Measurements from ENCODE around the gene ADK. TPM values are rescaled to one million over a fixed set of nuclear protein-coding genes. Genes with fewer than 3 reads are reported as not detected.

Gene ADK
- total RNA-seq, 4 donors from 2014 or later, result 15.9 to 28.8 (median 23.3) TPM

DNA sequence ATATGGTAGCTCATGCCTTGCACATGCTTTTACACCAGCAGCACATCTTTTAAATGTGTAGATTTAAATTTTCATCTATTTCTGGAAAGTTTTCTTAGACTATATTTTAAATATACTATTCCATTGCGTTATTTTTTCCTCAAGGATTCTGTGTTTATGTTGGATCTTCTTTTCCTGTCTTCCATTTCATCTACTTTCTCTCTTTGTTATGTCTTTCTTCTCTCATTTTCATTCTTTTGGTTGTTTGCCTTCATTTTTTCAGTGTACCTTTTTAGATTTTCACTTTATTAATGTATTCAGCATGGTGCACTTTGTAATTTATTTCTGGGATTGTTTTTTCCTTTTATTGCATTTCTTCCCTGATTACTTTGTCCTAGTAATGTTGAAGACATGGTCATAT lies 329.8 kb downstream of the ADK start:
- intact Hi-C loops (cut with DNase I; ENCODE audit: low total_unique reads) (no loop called here), in situ Hi-C loops (cut with MboI; ENCODE audit: low sequenced_read_pairs in 4 of 4) (no loop called here)
- Histone ChIP-seq H3K27ac (no peak overlapping the region), H3K4me3 (no peak overlapping the region), H3K27me3 (no peaks in the 10 kb centered on the region), H3K4me1 (no peaks in the 10 kb centered on the region), H3K9me3 (no peaks in the 10 kb centered on the region), H3K36me3 (no peaks in the 10 kb centered on the region)
- ATAC-seq (no peak), DNase-seq (no peak)
- TF ChIP-seq POLR2A (IDR thresholded peaks at IDR 0.05), result no peak
- TF ChIP-seq, protein P1, sequence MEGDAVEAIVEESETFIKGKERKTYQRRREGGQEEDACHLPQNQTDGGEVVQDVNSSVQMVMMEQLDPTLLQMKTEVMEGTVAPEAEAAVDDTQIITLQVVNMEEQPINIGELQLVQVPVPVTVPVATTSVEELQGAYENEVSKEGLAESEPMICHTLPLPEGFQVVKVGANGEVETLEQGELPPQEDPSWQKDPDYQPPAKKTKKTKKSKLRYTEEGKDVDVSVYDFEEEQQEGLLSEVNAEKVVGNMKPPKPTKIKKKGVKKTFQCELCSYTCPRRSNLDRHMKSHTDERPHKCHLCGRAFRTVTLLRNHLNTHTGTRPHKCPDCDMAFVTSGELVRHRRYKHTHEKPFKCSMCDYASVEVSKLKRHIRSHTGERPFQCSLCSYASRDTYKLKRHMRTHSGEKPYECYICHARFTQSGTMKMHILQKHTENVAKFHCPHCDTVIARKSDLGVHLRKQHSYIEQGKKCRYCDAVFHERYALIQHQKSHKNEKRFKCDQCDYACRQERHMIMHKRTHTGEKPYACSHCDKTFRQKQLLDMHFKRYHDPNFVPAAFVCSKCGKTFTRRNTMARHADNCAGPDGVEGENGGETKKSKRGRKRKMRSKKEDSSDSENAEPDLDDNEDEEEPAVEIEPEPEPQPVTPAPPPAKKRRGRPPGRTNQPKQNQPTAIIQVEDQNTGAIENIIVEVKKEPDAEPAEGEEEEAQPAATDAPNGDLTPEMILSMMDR (IDR thresholded peaks at IDR 0.05 in 4 of 5, conservative IDR thresholded peaks at IDR 0.05 in 1 of 5), result no peak

DNA sequence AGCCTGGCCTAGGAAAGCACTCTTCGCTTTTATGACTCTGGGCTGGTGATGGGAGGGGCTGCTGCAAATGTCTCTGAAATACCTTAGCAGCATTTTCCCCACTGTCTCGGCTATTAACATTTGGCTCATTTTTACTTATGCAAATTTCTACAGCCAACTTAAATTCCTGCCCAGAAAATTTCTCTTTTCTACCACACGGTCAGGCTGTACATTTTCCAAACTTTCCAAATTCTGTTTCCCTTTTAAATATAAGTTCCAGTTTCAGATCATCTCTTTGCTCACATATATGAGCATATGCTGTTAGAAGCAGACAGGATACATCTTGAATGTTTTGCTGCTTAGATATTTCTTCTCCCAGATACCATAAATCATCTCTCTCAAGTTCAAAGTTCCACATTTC lies 332.3 kb downstream of the ADK start:
- in situ Hi-C loops (cut with MboI; ENCODE audit: low sequenced_read_pairs in 4 of 4) (no loop called here), intact Hi-C loops (cut with DNase I; ENCODE audit: low total_unique reads) (no loop called here)
- no peaks in the 10 kb centered on the region for H3K27me3 ChIP-seq
- no peaks in the 10 kb centered on the region for H3K9me3 ChIP-seq
- no peak overlapping the region for H3K4me3 ChIP-seq
- DNase-seq (no peak), ATAC-seq (no peak)
- H3K27ac ChIP-seq, result no peak overlapping the region
- no peaks in the 10 kb centered on the region for H3K4me1 ChIP-seq
- TF ChIP-seq, protein P1 (IDR thresholded peaks at IDR 0.05 in 4 of 5, conservative IDR thresholded peaks at IDR 0.05 in 1 of 5), result no peak
- no peak for TF ChIP-seq POLR2A (IDR thresholded peaks at IDR 0.05)
- no peaks in the 10 kb centered on the region for H3K36me3 ChIP-seq

DNA sequence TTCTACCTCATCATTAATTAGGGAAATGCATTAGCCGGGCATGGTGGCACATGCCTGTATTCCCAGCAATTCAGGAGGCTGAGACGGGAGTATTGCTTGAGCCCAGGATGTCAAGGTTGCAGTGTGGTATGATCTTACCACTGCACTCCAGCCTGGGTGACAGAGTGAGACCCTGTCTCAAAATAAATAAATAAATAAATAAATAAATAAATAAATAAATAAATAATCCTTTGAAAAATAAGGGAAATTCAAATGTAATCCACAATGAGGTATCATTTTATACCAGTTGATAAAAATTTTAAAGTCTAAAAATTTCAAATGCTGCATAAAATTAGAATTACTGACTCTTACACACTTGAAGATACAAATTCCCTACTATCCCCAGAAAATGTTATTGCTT lies 334.3 kb downstream of the ADK start:
- H3K4me1 ChIP-seq, result no peaks in the 10 kb centered on the region
- H3K27ac ChIP-seq, result no peak overlapping the region
- no peaks in the 10 kb centered on the region for H3K27me3 ChIP-seq
- H3K9me3 ChIP-seq, result no peaks in the 10 kb centered on the region
- DNase-seq, result no peak
- no peak for ATAC-seq
- H3K4me3 ChIP-seq, result no peak overlapping the region
- in situ Hi-C loops (cut with MboI; ENCODE audit: low sequenced_read_pairs in 4 of 4), result no loop called here
- intact Hi-C loops (cut with DNase I; ENCODE audit: low total_unique reads), result no loop called here
- H3K36me3 ChIP-seq, result no peaks in the 10 kb centered on the region
- TF ChIP-seq, protein P1 (IDR thresholded peaks at IDR 0.05 in 4 of 5, conservative IDR thresholded peaks at IDR 0.05 in 1 of 5), result no peak
- TF ChIP-seq POLR2A (IDR thresholded peaks at IDR 0.05), result no peak

DNA sequence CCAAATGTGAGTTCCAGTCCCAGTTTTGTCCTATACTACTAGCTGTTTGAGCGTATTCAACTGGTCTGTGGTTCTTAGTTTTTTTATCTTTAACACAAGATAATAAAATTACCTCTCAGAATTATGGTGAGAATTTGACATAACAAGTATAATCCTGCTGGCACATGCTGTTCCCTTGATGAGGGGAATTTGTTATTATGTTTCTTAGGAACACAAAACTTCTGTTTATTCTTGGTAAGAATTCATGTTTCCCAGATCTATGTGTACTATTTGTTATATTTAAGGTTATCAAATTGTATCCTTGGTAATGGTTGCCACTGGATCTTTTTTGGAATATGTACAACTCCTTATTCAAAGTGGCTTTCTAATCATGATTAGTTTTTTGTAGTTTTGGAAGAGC lies 335.6 kb downstream of the ADK start:
- in situ Hi-C loops (cut with MboI; ENCODE audit: low sequenced_read_pairs in 4 of 4), result no loop called here
- Histone ChIP-seq H3K4me1 (no peaks in the 10 kb centered on the region), H3K36me3 (no peaks in the 10 kb centered on the region), H3K27ac (no peak overlapping the region), H3K9me3 (no peaks in the 10 kb centered on the region), H3K4me3 (no peak overlapping the region), H3K27me3 (no peaks in the 10 kb centered on the region)
- ATAC-seq (no peak), DNase-seq (no peak)
- TF ChIP-seq, protein P1 (IDR thresholded peaks at IDR 0.05 in 4 of 5, conservative IDR thresholded peaks at IDR 0.05 in 1 of 5), result no peak
- TF ChIP-seq POLR2A (IDR thresholded peaks at IDR 0.05), result no peak
- intact Hi-C loops (cut with DNase I; ENCODE audit: low total_unique reads), result no loop called here

DNA sequence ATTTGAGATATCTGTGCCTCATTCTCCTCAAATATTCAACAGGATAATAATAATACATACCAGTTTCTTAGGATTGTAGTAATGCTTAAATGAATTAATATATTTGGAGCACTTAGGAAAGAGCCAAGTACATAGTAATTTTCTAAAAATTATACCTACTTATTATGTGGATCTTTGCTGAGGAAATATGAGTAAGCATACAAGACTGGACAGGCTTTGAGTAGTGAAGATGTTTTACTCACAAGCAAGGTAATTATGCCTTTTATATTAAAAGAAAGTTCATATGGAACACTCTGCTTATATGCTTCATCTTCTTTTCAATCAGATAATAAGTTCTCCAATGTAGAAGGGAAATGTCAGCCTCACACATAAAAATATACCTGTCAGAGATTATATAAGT lies 337.9 kb downstream of the ADK start:
- H3K4me3 ChIP-seq, result no peak overlapping the region
- H3K4me1 ChIP-seq, result no peaks in the 10 kb centered on the region
- in situ Hi-C loops (cut with MboI; ENCODE audit: low sequenced_read_pairs in 4 of 4), result no loop called here
- H3K9me3 ChIP-seq, result no peaks in the 10 kb centered on the region
- H3K27me3 ChIP-seq, result no peaks in the 10 kb centered on the region
- no peaks in the 10 kb centered on the region for H3K36me3 ChIP-seq
- intact Hi-C loops (cut with DNase I; ENCODE audit: low total_unique reads), result no loop called here
- DNase-seq (no peak), ATAC-seq (no peak)
- no peak overlapping the region for H3K27ac ChIP-seq
- TF ChIP-seq, protein P1 (IDR thresholded peaks at IDR 0.05 in 4 of 5, conservative IDR thresholded peaks at IDR 0.05 in 1 of 5), result no peak
- TF ChIP-seq POLR2A (IDR thresholded peaks at IDR 0.05), result no peak
